Stimulated activated CD4-positive, alpha-beta T cell treated with anti-CD3 and anti-CD28 coated beads, Interleukin-12 subunit alpha, Interleukin-12 subunit beta, amount 100 ng/mL, for 4 hours (primary cell): ENCODE data around the gene FSD2.
"Not testable (repeated sequence)": the region's sequence is repeated elsewhere in the genome, so short reads cannot be mapped to it uniquely, and the experiment has no call there.

ENCODE experiments used
- DNase-seq: peaks from one replicate; pipeline ENCODE4 v3.0.0-alpha.2; 2020

The FSD2 gene

DNA sequence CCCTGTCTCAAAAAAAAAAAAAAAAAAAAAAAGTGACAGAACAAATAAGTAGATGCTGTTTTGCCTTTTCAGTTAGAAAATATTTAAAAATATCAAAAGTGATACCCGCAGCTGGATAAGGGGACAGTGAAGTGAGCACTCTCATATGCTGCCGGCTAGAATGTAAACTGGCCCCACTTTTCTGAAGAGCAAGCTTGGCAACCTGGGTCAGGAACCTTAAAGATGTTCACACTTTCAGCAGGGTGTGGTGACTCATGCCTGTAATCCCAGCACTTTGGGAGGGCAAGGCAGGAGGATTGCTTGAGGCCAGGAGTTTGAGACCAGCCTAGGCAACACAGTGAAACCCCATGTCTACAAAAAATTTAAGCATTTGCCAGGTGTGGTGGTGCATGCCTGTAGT is 17.4 kb downstream of the FSD2 start:
- DNase-seq = no peak

GRCh38 chr15:82781349-82781748 is 24.5 kb downstream of the FSD2 start:
- no peak for DNase-seq

DNA sequence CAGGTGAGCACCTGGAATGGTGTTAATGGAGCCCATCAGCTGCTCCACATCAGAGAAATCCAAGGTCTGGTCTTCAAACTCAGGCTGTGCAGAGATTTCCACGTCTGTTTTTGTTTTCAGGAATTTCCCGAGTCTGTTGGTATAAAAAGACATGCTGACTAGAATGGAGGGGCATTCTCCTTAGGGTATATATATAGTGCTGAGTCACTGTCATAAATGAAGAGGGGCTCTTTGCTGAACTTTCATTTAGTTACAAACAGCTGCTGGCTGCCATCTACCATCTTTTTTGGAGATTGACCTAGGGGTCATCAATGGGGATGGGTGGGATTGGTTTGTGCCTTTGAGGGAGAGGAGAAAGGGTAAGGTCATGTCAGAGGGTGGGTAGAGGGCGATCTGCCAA is 27.1 kb downstream of the FSD2 start:
- DNase-seq = no peak

GRCh38 chr15:82774496-82774895 is 31.4 kb downstream of the FSD2 start:
- DNase-seq = no peak

DNA sequence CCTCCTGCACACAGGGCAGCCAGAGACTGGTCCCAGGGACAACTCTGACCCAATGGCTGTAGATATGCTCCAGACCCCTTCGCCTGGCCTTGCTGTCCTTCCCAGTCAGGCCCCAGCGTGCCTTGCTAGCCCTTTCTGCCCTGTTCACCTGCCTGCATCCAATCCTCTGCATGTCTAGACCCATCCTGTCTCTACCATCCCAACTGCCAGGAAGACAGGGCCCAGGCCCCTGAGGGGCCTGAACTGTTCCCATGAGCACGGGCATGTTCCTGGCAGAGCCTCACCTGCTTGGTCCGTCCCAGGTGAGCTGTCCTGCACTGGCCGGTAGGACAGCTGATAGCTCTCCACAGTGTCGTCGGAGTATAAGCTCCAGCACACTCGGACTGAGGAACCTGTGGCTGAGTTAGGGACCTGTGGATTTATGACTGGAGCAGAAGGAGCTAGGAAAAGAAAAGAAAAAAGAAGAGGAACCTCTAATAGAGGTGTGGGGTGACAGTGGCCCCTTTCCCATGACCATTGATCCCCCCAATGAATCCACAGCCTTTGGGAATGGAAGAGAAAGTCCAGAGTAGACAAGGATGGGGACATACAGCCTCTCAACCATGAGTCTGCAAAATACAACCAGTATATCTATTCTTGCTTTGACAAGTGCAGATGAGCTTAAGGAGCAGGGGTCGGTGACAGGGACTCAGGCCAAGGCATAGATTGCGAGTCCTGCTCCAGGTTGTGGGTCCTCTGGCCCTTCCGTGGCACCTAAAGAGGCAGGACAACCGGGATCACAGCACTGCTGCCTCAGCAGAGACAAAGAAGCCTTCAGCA is 33.9 kb downstream of the FSD2 start:
- DNase-seq = no peak

DNA sequence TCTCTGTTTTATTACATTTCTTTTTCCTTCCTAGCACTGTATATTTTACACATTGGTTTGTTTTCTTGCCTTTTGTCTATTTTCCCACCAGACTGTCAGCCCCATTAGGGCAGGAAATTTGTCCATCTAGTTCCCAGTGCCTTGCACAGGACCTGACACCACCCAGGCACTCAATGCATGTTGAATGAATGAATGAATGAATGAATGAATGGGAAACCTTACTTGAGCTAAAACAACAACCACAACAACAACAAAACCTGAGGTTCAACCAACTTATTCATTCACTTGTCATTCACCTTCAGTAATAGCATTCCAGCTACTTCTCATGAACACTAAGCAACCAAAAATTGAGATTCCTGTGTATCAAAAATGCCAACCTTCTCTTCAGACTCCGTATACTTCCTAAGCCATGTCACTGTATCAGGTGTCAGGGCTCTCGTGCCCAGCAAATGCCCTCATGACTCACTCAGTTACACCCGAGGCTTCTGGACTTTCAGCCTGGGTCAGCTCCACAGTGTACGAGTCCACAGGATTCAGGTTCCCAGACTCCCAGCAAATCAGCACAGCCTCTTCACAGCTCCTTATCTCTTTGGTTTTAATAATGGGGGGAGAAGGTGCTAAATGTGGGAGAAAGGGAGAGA is 37.3 kb downstream of the FSD2 start:
- DNase-seq = no peak

DNA sequence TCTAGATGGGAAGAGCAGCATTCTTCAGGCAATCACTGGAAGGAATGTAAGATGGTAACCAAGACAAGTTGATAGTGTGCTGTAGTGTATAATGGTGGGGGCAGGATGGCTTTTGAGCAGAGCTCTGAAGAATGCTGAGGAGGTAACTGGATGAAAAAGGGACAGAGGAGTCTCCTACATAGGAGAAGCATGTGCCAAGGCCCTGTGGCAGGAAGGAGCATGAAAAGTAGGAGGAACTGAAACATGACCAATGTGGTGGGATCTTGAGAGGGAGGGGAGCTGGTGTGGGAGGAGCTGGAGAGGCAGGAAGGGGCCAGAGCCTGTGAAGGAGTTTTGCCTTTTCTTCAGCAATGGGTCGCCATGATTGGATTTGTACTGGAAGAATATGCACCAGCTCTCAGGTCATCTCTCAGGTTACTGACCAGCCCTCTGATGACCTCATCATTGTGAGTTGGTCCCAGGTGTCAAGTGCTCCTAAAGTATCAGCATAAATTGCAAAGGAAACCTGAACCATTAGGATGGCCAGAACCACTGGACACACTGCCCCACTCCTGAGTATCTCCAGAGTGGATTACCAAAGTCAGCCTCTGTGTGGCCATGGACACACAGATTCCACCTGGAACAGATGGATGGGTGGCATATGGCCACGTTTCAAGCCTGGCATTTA is 38.6 kb downstream of the FSD2 start:
- DNase-seq = no peak

GRCh38 chr15:82766201-82766600 is 39.7 kb downstream of the FSD2 start:
- DNase-seq = not testable (repeated sequence)

DNA sequence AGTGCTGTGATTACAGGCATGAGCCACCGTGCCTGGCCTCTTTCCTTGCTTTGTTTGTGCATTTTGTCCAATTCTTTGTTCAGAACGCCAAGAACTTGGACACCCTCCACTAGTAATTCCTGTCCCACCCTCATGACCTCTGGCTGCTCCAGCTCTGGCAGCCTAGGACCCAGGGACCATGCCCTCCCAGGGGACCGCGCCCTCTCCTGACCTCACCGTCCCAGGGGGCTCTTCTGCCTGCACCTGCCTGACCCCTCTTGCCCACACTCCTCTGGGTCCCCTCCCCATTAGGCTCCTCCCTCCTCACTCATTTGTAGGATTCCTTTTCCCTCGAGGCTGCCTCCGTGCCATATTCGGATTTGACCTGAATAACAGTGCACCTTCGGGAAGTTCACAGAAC is 41.1 kb downstream of the FSD2 start:
- no peak for DNase-seq

DNA sequence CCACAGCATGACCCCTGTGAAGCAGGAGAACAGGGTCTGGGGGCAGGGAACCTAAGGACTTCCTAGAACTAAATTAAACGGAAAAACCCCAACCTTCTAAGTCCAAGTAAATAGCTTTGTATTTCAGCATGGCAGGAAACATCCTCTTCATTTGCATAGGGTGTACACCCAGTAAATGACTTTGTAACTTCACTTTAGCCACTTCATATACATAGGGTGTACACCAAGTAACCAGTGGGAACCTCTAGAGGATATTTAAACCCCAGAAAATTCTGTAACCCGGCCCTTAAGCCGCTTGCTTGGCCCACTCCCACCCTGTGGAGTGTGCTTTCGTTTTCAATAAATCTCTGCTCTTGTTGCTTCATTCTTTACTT is 41.8 kb downstream of the FSD2 start:
- DNase-seq = no peak

DNA sequence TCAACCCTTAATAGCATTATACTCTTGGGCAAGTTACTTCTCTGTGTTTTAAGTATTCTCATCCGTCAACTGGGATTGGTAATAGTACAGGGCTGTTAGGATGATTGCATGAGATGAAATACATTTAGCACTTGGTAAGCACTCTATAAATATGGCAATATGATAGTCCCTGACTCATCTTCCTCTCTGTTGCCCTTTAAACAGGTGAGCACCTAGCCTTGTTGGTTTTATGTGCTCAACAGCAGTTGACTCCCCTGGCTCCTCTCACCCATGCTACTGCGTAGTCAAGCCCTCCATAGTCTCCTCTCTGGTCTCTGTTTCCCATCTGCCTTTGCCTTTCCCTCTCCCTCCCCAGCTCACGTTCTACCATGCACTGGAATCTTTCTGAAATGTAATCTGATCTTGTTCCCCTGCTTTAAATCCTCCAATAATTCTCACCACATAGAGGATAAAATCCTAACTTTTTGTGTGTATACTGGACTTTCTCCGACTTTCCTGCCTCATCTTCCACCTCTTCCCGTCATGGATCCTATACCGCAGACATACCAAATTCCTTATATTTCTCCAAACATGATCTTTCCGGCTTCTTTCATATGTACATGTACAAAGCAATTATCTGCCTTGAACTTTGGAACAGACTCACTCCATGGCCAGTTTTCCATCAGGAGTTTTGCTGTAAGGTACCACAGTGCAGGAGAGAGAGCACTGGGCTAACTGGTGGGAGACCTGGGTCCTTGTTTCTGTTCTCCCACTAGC is 42.3 kb downstream of the FSD2 start:
- DNase-seq = no peak

DNA sequence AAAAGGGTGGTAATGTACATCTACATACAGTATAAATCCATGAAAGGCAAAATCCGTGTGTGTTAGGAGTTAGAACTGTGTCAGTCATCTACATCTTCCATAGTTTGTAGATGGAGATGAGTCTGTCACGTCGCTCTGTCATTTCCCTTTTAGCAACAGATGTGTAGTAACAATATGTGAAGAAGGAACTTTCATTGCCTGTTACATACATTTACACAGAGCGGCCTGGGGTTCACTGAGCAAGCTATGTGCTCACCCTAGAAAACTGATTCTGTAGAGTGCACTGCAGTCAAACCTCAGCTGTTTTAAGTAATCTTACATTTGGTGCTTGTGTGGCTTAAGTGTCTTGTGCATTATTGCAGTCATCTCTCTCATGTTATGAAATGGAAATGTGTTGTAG is 54.6 kb downstream of the FSD2 start:
- no peak for DNase-seq

DNA sequence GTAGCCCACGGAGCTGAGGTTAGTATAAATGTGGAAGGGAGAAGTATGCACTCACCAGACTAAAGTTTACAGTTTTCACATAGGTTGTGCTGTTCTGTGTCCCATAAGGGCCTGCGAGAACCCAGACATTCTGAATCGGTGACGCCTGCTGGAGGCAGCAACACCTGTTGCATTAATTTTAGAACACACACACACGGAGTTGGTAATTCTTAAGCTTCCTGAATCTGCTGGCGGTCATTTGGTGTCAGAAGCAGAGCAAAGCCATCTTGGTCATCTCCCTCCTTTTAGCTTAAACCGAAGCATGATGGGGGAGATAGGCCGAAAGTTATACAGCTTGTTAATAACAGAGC is 55.1 kb downstream of the FSD2 start:
- no peak for DNase-seq

GRCh38 chr15:82749951-82750830 is 55.7 kb downstream of the FSD2 start:
- peak; percentile 81 for DNase-seq

GRCh38 chr15:82748315-82748714 is 57.6 kb downstream of the FSD2 start:
- no peak for DNase-seq

- no peak for DNase-seq
Measured at GRCh38 chr15:82743810-82744209, 62.1 kb downstream of the FSD2 start.

GRCh38 chr15:82742134-82742533 is 63.7 kb downstream of the FSD2 start:
- DNase-seq = no peak

GRCh38 chr15:82739086-82739485 is 66.8 kb downstream of the FSD2 start:
- DNase-seq = no peak

DNA sequence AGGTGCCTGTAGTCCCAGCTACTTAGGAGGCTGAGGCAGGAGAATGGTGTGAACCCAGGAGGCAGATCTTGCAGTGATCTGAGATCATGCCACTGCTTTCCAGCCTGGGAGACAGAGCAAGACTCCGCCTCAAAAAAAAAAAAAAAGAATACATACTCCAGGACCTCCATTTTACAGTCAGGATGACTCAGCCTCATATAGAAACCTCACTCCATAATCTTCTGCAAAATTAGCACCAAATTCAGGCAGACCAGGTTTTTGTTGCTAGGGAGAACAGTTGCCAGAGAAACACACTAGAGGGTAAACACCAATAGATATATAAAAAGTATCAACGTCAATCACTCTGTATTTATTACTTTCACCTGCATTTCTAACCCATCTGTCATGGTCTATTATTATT is 67.9 kb downstream of the FSD2 start:
- no peak for DNase-seq

DNA sequence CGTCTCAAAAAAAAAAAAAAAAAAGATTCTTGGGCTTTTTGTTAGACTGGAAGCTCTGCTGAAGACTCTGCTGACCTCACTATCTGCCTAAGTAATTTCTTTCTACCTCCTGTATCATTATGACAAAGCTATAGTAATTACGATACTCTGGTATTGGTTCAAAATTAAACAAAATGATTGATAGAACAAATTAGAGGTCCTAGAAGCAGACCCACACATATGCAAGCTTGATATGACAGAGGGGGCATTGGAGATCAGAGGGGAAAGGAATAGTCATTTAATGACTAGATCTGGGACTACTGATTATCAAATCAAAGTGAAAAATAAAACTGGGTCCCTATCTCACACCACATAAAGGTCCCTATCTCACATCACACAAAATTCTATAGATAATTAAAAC is 74.3 kb downstream of the FSD2 start:
- DNase-seq = no peak

DNA sequence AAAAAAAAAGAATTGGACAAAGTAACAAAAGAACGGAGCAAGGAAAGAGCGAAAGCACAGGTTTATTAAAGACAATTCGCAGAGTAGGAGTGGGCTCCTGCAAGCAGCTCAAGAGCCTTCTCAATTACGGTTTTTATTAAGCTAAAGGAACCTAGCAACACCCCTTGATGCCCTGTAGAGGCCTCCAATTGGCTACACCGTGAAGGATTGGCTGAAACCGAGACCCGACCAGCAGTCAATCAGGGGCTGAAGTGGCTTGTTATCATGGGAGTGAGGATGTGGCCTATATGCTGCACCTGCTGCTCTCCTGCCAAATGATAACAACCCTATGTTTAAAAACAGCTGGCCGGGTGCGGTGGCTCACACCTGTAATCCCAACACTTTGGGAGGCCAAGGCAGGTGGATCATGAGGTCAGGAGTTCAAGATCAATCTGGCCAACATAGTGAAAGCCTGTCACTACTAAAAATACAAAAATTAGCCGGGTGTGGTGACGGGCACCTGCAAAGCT is 75.8 kb downstream of the FSD2 start:
- no peak for DNase-seq

- DNase-seq = no peak
Measured at GRCh38 chr15:82726816-82727215, 79.1 kb downstream of the FSD2 start.
